ENCODE data around the gene CHD2.

The CHD2 gene

GRCh38 chr15:93072411-93073394 is 172.6 kb downstream of the CHD2 start:
- DNase-seq = no peak

- DNase-seq = no peak
Observed at GRCh38 chr15:93073465-93073952, 173.4 kb downstream of the CHD2 start.

- DNase-seq = no peak
Observed at GRCh38 chr15:93074599-93074998, 174.5 kb downstream of the CHD2 start.

- DNase-seq = no peak
Observed at GRCh38 chr15:93076217-93076616, 176.1 kb downstream of the CHD2 start.

GRCh38 chr15:93076875-93077274 is 176.8 kb downstream of the CHD2 start:
- DNase-seq = no peak

All from activated naive CD4-positive, alpha-beta T cell treated with Interleukin-2 at 50 U/mL for 16 hours (primary cell).